Activated naive CD8-positive, alpha-beta T cell treated with anti-CD3 and anti-CD28 coated beads, Interleukin-2, amount 50 U/mL, for 24 hours (primary cell): ENCODE measurements around the gene SECISBP2L.

Experiments used
- ATAC-seq: fragments of 150-1000 bp; cut with Tn5 transposase; one replicate; pipeline ENCODE4 v1.10.0; 2021
- DNase-seq: peaks from one replicate; pipeline ENCODE4 v3.0.0; 2021
- H3K27ac Mint-ChIP-seq: one replicate; pipeline ENCODE4 v1.8.0; 2021; ENCODE audit warnings: mild to moderate bottlenecking, mixed read lengths
- H3K27me3 Mint-ChIP-seq: one replicate; pipeline ENCODE4 v1.8.0; 2021; ENCODE audit warnings: mixed read lengths
- H3K36me3 Mint-ChIP-seq: one replicate; pipeline ENCODE4 v1.8.0; 2021; ENCODE audit warnings: low read depth, mixed read lengths
- H3K4me1 Mint-ChIP-seq: one replicate; pipeline ENCODE4 v1.8.0; 2021; ENCODE audit warnings: mixed read lengths
- H3K4me3 Mint-ChIP-seq: one replicate; pipeline ENCODE4 v1.8.0; 2021; ENCODE audit warnings: mild to moderate bottlenecking, moderate library complexity, mixed read lengths
- H3K9me3 Mint-ChIP-seq: one replicate; pipeline ENCODE4 v1.8.0; 2021; ENCODE audit warnings: mixed read lengths

Gene SECISBP2L

DNA sequence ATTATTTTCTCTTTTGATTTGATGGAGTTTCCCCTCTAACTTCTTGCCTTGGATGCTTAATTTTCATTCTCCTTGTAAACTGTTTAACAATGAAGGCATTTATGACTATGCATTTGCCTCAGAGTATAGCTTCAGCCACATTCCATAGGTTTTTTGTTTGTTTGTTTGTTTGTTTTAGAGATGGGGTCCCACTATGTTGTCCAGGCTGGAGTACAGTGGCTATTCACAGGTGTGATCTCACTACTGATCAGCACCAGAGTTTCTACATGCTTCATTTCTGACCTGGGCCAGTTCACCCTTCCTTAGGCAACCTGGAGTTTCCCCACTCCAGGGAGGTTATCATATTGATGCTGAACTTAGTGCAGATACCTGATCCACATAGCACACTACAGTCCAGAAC lies 4.1 kb downstream of the SECISBP2L start:
- no peak overlapping the region for H3K4me3 Mint-ChIP-seq
- ATAC-seq (no peak), DNase-seq (no peak)
- H3K4me1 Mint-ChIP-seq: peaks cover 57% of the 10 kb centered on the region
- no peaks in the 10 kb centered on the region for H3K9me3 Mint-ChIP-seq
- peaks cover 2% of the 10 kb centered on the region for H3K27me3 Mint-ChIP-seq
- H3K27ac Mint-ChIP-seq: no peak overlapping the region
- H3K36me3 Mint-ChIP-seq: peaks cover 2% of the 10 kb centered on the region

DNA sequence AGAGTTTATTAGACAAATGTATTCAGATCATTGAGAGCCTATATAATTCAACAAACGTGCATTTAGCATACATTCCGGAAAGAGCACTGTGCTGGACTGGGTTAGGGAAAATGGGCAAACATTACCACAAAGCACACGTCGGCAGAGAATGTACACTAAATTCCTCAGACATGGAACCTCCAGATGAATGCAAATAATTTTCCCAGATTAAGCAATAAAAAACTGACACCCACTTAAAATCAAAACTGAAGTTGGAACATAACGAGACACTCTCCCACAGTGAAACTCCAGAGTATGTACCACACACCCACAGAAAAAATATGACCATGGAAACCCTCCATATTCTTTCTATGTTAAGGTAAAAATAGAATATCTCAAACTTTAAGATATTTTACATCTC lies 4.8 kb downstream of the SECISBP2L start:
- Mint-ChIP-seq H3K27me3 (peaks cover 2% of the 10 kb centered on the region), H3K36me3 (peaks cover 2% of the 10 kb centered on the region), H3K4me3 (no peak overlapping the region), H3K9me3 (no peaks in the 10 kb centered on the region), H3K4me1 (peaks cover 59% of the 10 kb centered on the region), H3K27ac (no peak overlapping the region)
- DNase-seq (no peak), ATAC-seq (no peak)

DNA sequence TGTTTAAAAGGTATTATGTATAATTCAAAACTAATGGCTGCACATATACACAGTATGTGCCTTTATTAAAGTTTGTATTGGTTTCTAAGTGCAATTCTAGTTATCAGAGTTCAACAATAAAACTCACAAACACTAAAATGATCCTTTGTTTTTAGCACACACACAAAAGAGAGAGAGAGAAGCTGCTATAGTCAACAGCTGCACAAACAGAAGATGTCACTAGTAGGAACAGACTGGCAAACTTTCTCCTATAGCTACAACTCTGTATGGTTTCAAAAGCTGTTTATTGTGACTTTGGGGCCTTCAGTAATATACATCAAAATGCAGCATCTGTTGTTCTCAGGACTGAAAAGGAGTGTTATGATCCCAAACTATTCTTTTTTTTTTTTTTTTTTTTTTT lies 6.1 kb downstream of the SECISBP2L start:
- Mint-ChIP-seq H3K4me3 (no peak overlapping the region), H3K27ac (no peak overlapping the region), H3K4me1 (peaks cover 53% of the 10 kb centered on the region), H3K9me3 (no peaks in the 10 kb centered on the region), H3K36me3 (peaks cover 2% of the 10 kb centered on the region), H3K27me3 (no peaks in the 10 kb centered on the region)
- ATAC-seq: no peak
- DNase-seq: no peak

DNA sequence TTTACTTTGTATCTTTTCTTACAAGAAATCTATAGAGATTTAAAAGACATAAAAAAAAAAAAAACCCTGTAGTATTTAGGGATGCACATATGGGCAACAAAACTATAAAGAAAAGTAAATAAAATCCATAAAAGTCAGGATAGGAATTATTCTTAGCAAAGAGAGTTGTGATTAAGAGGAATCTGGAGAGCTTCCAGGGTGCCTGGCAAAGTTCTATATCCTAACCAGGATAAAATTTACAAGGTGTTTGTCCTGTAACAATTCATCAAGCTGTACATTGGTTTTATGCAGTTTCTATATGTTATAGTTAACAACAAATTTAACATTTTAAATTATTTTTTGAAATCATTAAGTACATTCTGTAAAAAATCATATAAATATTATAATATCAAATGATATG lies 7.9 kb downstream of the SECISBP2L start:
- Mint-ChIP-seq H3K27me3 (no peaks in the 10 kb centered on the region), H3K36me3 (peaks cover 2% of the 10 kb centered on the region), H3K27ac (no peak overlapping the region), H3K4me1 (peaks cover 39% of the 10 kb centered on the region), H3K9me3 (no peaks in the 10 kb centered on the region), H3K4me3 (no peak overlapping the region)
- no peak for ATAC-seq
- no peak for DNase-seq

DNA sequence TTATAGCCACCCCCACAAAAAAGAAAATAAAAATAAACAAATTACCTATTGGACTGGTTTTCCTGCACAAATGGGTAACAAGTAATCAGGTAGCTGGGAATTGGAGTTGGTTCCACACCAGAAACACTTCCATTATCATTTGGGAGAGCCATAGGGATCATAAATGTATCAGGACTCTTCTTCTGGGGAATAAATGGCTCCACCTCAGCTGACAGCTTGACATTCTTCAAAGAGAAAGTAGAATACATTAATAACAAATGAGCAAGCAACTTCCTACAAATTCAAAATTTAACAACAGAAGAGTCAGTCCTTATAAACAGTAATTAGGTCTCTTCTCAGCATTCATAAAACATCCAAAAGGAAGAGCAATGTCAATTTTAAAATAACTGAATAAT lies 8.7 kb downstream of the SECISBP2L start:
- H3K9me3 Mint-ChIP-seq: no peaks in the 10 kb centered on the region
- H3K4me3 Mint-ChIP-seq: no peak overlapping the region
- ATAC-seq (no peak), DNase-seq (no peak)
- H3K4me1 Mint-ChIP-seq: peaks cover 38% of the 10 kb centered on the region
- no peaks in the 10 kb centered on the region for H3K27me3 Mint-ChIP-seq
- H3K27ac Mint-ChIP-seq: peak overlapping the region; percentile 35
- peaks cover 2% of the 10 kb centered on the region for H3K36me3 Mint-ChIP-seq

DNA sequence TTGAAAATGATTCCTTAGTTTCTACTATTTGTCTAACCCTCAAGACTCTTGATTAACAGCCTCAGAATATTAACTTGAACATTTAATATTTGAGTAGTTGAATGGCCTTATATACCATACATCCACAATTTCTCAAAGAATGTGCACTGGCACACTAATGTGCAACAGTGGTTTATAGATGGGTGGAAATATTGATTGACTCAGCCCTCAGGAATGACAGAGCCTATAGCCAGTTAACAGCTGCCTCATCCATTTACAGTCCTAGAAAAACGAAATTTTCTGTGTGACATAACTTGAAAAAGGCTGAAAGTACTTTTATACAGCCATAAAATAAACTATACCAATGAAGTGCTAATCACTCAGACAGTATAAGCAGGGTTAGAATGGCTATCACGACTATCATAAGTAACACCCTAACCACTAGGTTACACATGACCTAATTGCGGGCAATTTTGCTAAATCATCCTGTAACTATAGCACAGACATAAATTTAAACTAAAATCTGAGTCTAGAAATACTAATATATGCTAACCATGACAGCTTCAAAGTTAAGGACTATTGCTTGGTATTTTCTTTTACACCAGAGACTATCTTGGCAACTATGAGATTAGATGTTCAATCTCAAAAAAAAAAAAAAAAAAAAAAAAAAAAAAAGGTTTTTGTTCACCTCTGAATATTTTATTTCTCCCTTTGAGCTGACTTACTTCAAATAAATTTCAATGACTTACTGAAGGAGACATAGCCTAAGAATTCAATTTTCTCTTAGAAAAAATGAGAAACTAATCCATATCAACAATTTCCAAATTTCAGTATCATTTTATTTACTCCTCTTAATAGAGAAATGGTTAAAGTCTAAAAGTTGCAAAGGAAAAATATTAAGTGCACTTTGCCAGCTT lies 9.3 kb downstream of the SECISBP2L start:
- Mint-ChIP-seq H3K36me3 (peaks cover 2% of the 10 kb centered on the region), H3K27ac (no peak overlapping the region), H3K9me3 (no peaks in the 10 kb centered on the region), H3K4me1 (peaks cover 33% of the 10 kb centered on the region), H3K4me3 (no peak overlapping the region), H3K27me3 (no peaks in the 10 kb centered on the region)
- DNase-seq (no peak), ATAC-seq (peak; percentile 63)

DNA sequence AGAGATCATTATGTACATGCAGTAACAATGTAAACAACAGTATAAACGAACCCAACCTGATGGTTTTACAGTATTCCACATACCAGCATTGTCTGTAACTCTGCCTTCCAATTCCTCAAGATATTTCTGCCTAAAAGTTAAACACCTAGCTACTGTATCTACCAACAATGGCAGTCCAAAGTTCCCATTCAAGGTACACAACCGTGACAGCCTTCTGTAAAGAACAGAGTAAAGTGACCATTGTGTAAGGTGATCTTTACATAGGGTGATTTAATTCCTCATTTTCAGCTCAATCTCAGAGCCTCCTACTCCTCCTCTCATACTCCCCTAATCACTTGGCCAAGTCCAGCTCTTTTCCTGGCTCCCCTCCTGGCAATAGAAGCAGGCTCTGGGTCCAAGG lies 10.4 kb downstream of the SECISBP2L start:
- peaks cover 4% of the 10 kb centered on the region for H3K36me3 Mint-ChIP-seq
- no peak overlapping the region for H3K4me3 Mint-ChIP-seq
- H3K4me1 Mint-ChIP-seq: peaks cover 22% of the 10 kb centered on the region
- DNase-seq (no peak), ATAC-seq (no peak)
- H3K27me3 Mint-ChIP-seq: no peaks in the 10 kb centered on the region
- no peaks in the 10 kb centered on the region for H3K9me3 Mint-ChIP-seq
- H3K27ac Mint-ChIP-seq: no peak overlapping the region

DNA sequence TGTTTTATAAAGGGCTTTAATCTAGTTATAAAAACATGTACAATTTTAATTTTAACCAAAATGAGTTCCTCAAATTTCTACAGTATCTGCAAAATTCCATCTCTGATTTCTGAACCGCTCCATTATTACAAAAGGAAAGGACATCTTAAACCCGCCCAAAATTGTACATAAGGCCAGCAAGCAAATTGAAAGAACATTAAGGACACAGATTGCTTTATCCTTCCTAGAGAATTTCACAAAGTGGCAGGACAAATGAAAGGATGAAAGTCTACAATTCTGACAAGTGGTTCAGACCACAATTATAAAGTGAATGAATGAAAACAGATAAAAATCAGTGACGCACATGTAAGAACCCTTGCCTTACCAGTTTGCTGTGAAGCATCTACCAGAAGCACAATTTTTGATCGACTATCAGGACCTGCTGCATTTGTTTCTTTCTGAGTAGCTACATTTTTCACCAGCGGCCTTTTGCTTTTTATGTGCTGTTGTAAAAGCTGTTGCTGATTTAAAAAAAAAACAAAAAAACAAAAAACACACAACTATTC lies 13.6 kb downstream of the SECISBP2L start:
- Mint-ChIP-seq H3K27ac (no peak overlapping the region), H3K4me1 (peaks cover 10% of the 10 kb centered on the region), H3K9me3 (no peaks in the 10 kb centered on the region), H3K27me3 (no peaks in the 10 kb centered on the region), H3K4me3 (no peak overlapping the region), H3K36me3 (peaks cover 4% of the 10 kb centered on the region)
- DNase-seq (no peak), ATAC-seq (no peak)

DNA sequence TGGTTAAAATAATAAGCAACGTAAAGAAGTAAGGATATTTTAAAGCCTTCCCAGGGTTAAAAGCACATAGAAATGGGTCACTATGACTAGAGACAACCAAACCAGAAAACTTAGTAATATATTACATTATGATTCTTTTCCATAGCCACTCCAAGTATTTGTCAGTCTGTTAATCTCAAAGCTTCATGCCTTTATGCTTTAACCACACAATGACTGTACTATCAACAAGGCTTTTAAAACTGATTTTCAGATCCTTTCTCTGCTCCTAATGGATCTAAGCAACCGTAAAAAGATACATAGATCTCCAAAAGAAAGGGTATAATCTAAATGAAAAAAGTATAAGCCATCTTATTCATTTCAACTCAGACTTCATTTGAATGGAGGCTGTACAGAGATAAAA lies 14.4 kb downstream of the SECISBP2L start:
- Mint-ChIP-seq H3K36me3 (peaks cover 6% of the 10 kb centered on the region), H3K4me1 (peaks cover 3% of the 10 kb centered on the region), H3K9me3 (no peaks in the 10 kb centered on the region), H3K4me3 (no peak overlapping the region), H3K27me3 (no peaks in the 10 kb centered on the region), H3K27ac (no peak overlapping the region)
- DNase-seq: no peak
- ATAC-seq: peak; percentile 46

DNA sequence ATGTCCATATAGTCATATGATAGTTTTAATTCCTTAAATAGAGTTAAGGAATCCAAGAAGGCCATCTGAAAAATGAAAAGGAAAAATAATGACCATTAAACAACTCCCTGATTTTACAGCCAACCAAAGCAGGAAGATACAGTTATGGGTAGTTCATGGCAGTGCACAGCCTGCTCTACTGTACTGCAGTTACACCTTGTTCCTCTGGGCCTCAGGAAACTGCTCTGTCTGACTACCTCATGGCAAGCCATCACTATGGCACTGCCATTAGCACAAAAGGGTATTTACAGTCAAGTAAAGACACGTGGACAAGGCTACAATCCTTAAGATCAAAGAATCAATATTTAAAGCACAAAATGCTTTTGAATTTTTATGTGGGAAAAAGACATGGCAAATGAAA lies 19.5 kb downstream of the SECISBP2L start:
- H3K36me3 Mint-ChIP-seq: peaks cover 19% of the 10 kb centered on the region
- H3K27me3 Mint-ChIP-seq: no peaks in the 10 kb centered on the region
- DNase-seq (no peak), ATAC-seq (no peak)
- H3K4me3 Mint-ChIP-seq: no peak overlapping the region
- H3K4me1 Mint-ChIP-seq: no peaks in the 10 kb centered on the region
- no peak overlapping the region for H3K27ac Mint-ChIP-seq
- no peaks in the 10 kb centered on the region for H3K9me3 Mint-ChIP-seq

DNA sequence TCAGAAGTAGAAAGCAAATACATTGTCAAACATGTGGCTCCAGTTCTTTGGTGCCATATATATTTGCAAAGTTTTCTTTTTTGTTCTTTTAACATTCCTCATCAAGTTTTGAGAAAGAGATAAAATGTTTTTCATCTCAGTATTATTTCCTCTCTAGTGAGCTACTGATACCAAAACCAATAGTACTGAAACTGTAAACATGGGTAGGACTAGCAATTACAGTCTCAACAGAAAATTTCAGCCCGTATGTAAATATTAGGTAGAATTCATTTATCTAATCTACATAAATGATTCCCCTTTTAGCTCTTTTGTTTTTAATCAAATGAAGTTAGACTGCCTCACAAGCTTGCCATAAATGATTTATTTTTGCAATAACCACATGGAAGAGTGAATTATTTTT lies 21.4 kb downstream of the SECISBP2L start:
- Mint-ChIP-seq H3K9me3 (no peaks in the 10 kb centered on the region), H3K27ac (no peak overlapping the region), H3K27me3 (no peaks in the 10 kb centered on the region), H3K4me3 (no peak overlapping the region), H3K4me1 (no peaks in the 10 kb centered on the region), H3K36me3 (peaks cover 19% of the 10 kb centered on the region)
- DNase-seq (no peak), ATAC-seq (no peak)

DNA sequence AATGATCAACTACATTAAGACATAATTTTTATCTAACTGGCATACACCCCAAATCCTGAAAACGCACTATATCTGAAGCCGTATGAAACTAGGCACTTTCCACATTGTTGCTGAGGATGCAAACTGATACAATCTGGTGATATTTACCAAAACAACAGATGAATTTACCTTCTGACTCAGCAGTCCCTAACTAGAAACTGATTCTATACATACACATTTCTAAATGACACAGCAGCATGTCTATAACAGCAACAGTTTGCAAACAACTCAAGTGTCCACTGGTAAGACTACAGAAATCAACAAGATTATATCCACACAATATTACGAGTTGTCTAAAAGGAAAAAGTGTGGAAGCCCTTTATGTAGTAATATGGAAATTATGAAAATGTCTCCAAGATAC lies 22.9 kb downstream of the SECISBP2L start:
- Mint-ChIP-seq H3K27ac (no peak overlapping the region), H3K4me1 (no peaks in the 10 kb centered on the region), H3K9me3 (no peaks in the 10 kb centered on the region), H3K36me3 (peaks cover 25% of the 10 kb centered on the region), H3K27me3 (no peaks in the 10 kb centered on the region), H3K4me3 (no peak overlapping the region)
- ATAC-seq (no peak), DNase-seq (no peak)

DNA sequence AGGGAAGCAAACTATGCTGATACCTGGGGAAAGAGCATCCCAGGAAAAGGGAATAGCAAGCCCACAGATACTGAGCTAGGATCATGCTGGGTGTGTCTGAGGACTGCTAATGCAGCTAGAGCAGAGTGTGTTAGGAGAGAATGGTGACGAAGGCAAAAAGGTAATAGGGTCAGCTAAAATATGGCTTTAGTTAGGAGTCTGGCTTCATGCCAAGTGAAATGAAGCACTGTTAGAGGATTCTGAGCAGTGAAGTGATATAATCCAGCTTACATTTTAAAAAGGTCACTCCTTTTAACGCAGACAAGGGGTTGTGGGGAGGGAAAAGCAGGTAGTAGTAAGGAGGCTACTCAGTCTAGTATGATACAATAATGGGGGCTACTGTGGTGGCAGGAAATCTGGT lies 30.4 kb downstream of the SECISBP2L start:
- DNase-seq (no peak), ATAC-seq (no peak)
- Mint-ChIP-seq H3K36me3 (peaks cover 39% of the 10 kb centered on the region), H3K4me3 (no peak overlapping the region), H3K9me3 (no peaks in the 10 kb centered on the region), H3K27ac (no peak overlapping the region), H3K27me3 (no peaks in the 10 kb centered on the region), H3K4me1 (peaks cover 10% of the 10 kb centered on the region)

DNA sequence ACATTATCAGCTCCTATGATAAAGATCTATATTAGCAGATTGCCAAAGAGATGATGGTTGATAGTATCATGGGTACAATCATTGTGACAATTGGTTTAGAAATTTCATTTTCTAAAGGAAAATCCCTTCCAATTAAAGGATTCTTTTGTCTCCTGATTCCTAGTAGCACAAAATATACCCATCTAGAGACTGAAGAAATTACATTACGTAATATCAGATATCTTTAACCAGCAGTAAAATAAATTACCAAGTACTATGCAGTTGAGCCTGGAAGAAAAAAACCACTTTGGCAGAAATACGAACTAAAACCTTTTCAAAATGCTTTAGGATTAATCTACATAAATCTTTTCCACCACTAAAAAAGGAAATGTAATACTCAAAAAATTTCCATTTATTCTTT lies 46.9 kb downstream of the SECISBP2L start:
- Mint-ChIP-seq H3K27ac (no peak overlapping the region), H3K36me3 (peaks cover 46% of the 10 kb centered on the region), H3K4me3 (no peak overlapping the region), H3K4me1 (no peaks in the 10 kb centered on the region), H3K27me3 (no peaks in the 10 kb centered on the region), H3K9me3 (peaks cover 10% of the 10 kb centered on the region)
- ATAC-seq (no peak), DNase-seq (no peak)

DNA sequence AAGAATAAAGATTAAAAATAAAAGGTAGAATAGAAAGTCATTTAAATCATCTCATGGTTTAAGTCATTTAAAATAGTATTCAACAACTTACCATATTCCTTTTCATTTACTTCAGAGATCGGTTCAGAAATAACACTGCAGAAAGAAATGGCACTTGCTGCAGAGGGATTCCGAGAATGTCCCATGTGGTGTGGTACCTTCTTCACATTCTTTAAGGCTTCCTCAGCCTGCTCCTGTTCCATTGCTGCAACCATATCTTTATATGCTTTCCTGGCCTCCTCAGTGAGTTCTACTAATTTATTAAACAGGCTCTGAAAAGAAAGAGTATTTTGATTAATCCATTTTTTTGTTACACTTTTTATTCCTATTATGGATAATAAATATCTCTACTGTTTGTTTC lies 50.0 kb downstream of the SECISBP2L start:
- Mint-ChIP-seq H3K27ac (no peak overlapping the region), H3K36me3 (peaks cover 42% of the 10 kb centered on the region), H3K9me3 (no peaks in the 10 kb centered on the region), H3K4me1 (no peaks in the 10 kb centered on the region), H3K4me3 (no peak overlapping the region), H3K27me3 (no peaks in the 10 kb centered on the region)
- no peak for DNase-seq
- no peak for ATAC-seq
